Fibroblast of lung (primary cell): ENCODE measurements around the gene ANKRD24.

Experiments used
- EZH2 ChIP-seq: IDR thresholded peaks from 2 replicates; pipeline ENCODE4 v1.5.1; 2012; ENCODE audit warnings: low read length, control low read depth, mild to moderate bottlenecking; ENCODE audit errors: missing control alignments
- TF ChIP-seq, protein P1 (sequence below), 2 donors: IDR thresholded peaks in 1 of 2; conservative IDR thresholded peaks in 1 of 2; 1 replicate in 1 of 2; 2 replicates in 1 of 2; pipeline ENCODE4 v1.5.1; 2011 to 2012; ENCODE audit warnings: low read length in 2 of 2, control low read depth in 1 of 2, inconsistent platforms in 1 of 2, low read depth in 1 of 2, mild to moderate bottlenecking in 1 of 2

DNA sequence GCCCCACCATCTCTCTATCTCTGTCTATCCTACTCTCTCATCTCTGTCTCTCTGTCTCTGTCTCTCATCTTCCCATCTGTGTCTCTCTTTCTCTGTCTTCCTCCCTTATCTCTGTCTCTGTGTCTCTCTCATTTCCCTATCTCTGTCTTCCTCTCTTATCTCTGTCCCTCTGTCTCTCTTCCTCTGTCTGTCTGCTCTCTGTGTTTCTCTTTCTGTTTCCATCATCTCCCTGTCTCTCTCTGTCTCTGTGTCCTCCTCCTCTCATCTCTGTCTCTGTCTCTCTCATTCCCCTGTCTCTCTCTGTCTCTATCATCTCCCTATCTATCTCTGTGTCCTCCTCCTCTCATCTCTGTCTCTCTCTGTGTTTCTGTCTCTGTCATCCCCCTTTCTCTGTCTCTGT lies 45.3 kb downstream of the ANKRD24 start:
- TF ChIP-seq, protein P1, sequence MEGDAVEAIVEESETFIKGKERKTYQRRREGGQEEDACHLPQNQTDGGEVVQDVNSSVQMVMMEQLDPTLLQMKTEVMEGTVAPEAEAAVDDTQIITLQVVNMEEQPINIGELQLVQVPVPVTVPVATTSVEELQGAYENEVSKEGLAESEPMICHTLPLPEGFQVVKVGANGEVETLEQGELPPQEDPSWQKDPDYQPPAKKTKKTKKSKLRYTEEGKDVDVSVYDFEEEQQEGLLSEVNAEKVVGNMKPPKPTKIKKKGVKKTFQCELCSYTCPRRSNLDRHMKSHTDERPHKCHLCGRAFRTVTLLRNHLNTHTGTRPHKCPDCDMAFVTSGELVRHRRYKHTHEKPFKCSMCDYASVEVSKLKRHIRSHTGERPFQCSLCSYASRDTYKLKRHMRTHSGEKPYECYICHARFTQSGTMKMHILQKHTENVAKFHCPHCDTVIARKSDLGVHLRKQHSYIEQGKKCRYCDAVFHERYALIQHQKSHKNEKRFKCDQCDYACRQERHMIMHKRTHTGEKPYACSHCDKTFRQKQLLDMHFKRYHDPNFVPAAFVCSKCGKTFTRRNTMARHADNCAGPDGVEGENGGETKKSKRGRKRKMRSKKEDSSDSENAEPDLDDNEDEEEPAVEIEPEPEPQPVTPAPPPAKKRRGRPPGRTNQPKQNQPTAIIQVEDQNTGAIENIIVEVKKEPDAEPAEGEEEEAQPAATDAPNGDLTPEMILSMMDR (conservative IDR thresholded peaks at IDR 0.05 in 1 of 2, IDR thresholded peaks at IDR 0.05 in 1 of 2; ENCODE audit: low read depth in 1 of 2, low read length in 2 of 2) = no peak
- TF ChIP-seq EZH2 = no peak
